ENCODE data around the gene RHOD. TPM values are rescaled to one million over a fixed set of nuclear protein-coding genes. Genes with fewer than 3 reads are reported as not detected.
A peak's percentile ranks its signal among the peaks of the same experiment; 100 is the strongest.

The RHOD gene
- total RNA-seq, 2 donors from 2014 or later = 17.1 to 18.1 TPM

- no peak overlapping the region for H3K4me3 Mint-ChIP-seq
- H3K36me3 ChIP-seq (ENCODE audit: control insufficient read depth, insufficient read depth, low read length) = no peaks in the 10 kb centered on the region
These were observed 2.7 kb upstream of the RHOD start for GRCh38 chr11:67053896-67054329.

DNA sequence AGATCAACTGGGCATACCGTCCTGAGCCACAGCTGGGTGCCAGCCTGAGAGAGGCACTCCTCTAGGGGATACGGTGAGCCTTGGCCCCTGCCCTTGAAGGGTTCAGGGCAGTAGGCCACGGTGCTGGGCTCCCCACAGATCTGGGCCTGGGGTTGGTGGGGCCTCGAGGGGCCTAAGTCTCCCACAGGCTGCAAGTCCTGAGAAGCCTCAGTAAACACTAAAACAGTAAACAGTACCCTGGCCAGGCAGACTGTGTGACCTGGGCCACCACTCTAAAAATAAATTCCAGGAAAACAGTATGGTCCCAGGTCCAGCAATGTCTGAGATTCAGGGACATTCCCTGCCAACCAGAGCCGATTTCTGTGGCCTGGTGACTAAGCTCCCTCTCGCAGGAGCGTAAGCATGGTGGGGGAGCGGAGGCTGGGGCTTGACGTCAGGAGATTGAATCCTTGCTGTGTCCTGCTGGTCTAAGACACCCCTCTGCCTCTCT lies 2.3 kb upstream of the RHOD start:
- Mint-ChIP-seq H3K4me3 (no peak overlapping the region), H3K36me3 (ENCODE audit: low read depth) (no peaks in the 10 kb centered on the region), H3K27me3 (ENCODE audit: insufficient read depth) (no peaks in the 10 kb centered on the region), H3K9me3 (no peaks in the 10 kb centered on the region), H3K4me1 (peaks cover 15% of the 10 kb centered on the region), H3K27ac (peak overlapping the region; percentile 41)
- no peak overlapping the region for H3K27ac ChIP-seq (ENCODE audit: low read depth, low read length)
- DNase-seq = no peak
- WGBS, 2 experiments (ENCODE audit: insufficient coverage in 1 of 2, insufficient read length in 1 of 2) = 79 to 80% methylated on average over 7 to 9 of the region's 9 CpGs
- H3K27me3 ChIP-seq (ENCODE audit: control insufficient read depth, insufficient read depth, low read length, poor library complexity, severe bottlenecking) = no peaks in the 10 kb centered on the region
- H3K4me3 ChIP-seq (ENCODE audit: low read length) = no peak overlapping the region
- H3K4me1 ChIP-seq (ENCODE audit: control insufficient read depth, insufficient read depth, low read length) = peaks cover 19% of the 10 kb centered on the region
- H3K36me3 ChIP-seq (ENCODE audit: control insufficient read depth, insufficient read depth, low read length) = no peaks in the 10 kb centered on the region
- TF ChIP-seq, protein P1, sequence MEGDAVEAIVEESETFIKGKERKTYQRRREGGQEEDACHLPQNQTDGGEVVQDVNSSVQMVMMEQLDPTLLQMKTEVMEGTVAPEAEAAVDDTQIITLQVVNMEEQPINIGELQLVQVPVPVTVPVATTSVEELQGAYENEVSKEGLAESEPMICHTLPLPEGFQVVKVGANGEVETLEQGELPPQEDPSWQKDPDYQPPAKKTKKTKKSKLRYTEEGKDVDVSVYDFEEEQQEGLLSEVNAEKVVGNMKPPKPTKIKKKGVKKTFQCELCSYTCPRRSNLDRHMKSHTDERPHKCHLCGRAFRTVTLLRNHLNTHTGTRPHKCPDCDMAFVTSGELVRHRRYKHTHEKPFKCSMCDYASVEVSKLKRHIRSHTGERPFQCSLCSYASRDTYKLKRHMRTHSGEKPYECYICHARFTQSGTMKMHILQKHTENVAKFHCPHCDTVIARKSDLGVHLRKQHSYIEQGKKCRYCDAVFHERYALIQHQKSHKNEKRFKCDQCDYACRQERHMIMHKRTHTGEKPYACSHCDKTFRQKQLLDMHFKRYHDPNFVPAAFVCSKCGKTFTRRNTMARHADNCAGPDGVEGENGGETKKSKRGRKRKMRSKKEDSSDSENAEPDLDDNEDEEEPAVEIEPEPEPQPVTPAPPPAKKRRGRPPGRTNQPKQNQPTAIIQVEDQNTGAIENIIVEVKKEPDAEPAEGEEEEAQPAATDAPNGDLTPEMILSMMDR (conservative IDR thresholded peaks at IDR 0.05) = no peak
- no peak overlapping the region for H3K9ac ChIP-seq (ENCODE audit: extremely low read depth, low read length, poor library complexity, severe bottlenecking)
- H3K9me3 ChIP-seq (ENCODE audit: control insufficient read depth, low read length) = no peaks in the 10 kb centered on the region

More at GRCh38 chr11:67053896-67054329, 2.7 kb upstream of the RHOD start:
- no peaks in the 10 kb centered on the region for H3K9me3 Mint-ChIP-seq
- no peaks in the 10 kb centered on the region for H3K27me3 Mint-ChIP-seq (ENCODE audit: insufficient read depth)
- Histone ChIP-seq H3K4me1 (ENCODE audit: control insufficient read depth, insufficient read depth, low read length) (peaks cover 18% of the 10 kb centered on the region), H3K9me3 (ENCODE audit: control insufficient read depth, low read length) (no peaks in the 10 kb centered on the region), H3K27ac (ENCODE audit: low read depth, low read length) (no peak overlapping the region), H3K9ac (ENCODE audit: extremely low read depth, low read length, poor library complexity, severe bottlenecking) (no peak overlapping the region), H3K4me3 (ENCODE audit: low read length) (no peak overlapping the region), H3K27me3 (ENCODE audit: control insufficient read depth, insufficient read depth, low read length, poor library complexity, severe bottlenecking) (no peaks in the 10 kb centered on the region)
- peak; percentile 91 for DNase-seq
- H3K27ac Mint-ChIP-seq = peak overlapping the region; percentile 41
- TF ChIP-seq, protein P1 (conservative IDR thresholded peaks at IDR 0.05) = peak; percentile 84
- H3K4me1 Mint-ChIP-seq = peaks cover 15% of the 10 kb centered on the region
- H3K36me3 Mint-ChIP-seq (ENCODE audit: low read depth) = no peaks in the 10 kb centered on the region
- 34 to 70% methylated on average over 3 to 7 of the region's 7 CpGs for WGBS, 2 experiments (ENCODE audit: insufficient coverage in 1 of 2, insufficient read length in 1 of 2)

DNA sequence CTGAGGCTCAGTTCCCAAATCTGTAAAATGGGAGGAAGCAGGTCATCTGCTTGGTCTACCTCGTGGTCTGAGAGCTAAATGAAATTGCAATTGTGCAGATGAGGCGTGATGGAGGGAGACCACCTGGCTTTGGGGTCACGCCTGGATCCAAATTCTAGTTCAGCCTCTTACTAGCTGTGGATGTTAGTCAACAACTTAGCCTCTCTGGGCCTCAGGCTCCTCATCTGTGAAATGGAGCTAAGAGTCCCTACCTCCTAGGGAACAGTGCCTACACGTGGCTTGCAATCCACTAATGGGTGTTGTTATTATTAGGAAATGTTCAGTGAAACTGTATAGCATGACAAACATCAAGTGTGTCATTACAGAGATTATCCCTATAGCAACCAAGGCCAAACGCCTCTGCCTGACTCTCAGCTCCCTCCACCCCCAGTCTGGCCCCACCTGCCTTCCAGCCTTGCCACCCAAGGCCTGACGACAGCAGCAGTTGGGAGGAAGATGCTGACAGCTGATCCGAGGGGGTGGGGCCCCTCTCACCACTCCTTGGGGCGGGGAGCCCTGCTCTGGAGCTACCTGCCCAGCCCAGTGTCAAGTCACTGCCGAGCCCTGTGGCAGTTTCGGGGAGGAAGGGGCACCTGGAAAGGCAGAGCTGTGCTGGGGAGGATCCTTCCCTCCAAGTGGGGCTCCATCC lies 1.7 kb upstream of the RHOD start:
- H3K27ac ChIP-seq (ENCODE audit: low read depth, low read length) = no peak overlapping the region
- H3K4me1 Mint-ChIP-seq = peaks cover 15% of the 10 kb centered on the region
- peak overlapping the region; percentile 64 for H3K4me3 Mint-ChIP-seq
- WGBS, 2 experiments (ENCODE audit: insufficient coverage in 1 of 2, insufficient read length in 1 of 2) = 81 to 86% methylated on average over 4 to 10 of the region's 10 CpGs
- H3K9me3 Mint-ChIP-seq = no peaks in the 10 kb centered on the region
- H3K27ac Mint-ChIP-seq = no peak overlapping the region
- no peaks in the 10 kb centered on the region for H3K9me3 ChIP-seq (ENCODE audit: control insufficient read depth, low read length)
- no peak for DNase-seq
- H3K4me1 ChIP-seq (ENCODE audit: control insufficient read depth, insufficient read depth, low read length) = peaks cover 19% of the 10 kb centered on the region
- H3K27me3 Mint-ChIP-seq (ENCODE audit: insufficient read depth) = no peaks in the 10 kb centered on the region
- peak overlapping the region; percentile 25 for H3K9ac ChIP-seq (ENCODE audit: extremely low read depth, low read length, poor library complexity, severe bottlenecking)
- no peaks in the 10 kb centered on the region for H3K36me3 Mint-ChIP-seq (ENCODE audit: low read depth)
- no peak overlapping the region for H3K4me3 ChIP-seq (ENCODE audit: low read length)
- no peaks in the 10 kb centered on the region for H3K36me3 ChIP-seq (ENCODE audit: control insufficient read depth, insufficient read depth, low read length)
- TF ChIP-seq, protein P1 (conservative IDR thresholded peaks at IDR 0.05) = no peak
- H3K27me3 ChIP-seq (ENCODE audit: control insufficient read depth, insufficient read depth, low read length, poor library complexity, severe bottlenecking) = no peaks in the 10 kb centered on the region
